Uterus (tissue), 4 donors: ENCODE data around the gene KCNAB1. TPM values are rescaled to one million over a fixed set of nuclear protein-coding genes. Genes with fewer than 3 reads are reported as not detected.

Experiments used
- DNase-seq, 2 donors: peaks; one replicate each; pipeline ENCODE4 v3.0.0-alpha.2; 2019 to 2020
- H3K27ac ChIP-seq, 2 donors: fragments of 200-600 bp; sonication (generic); 1 replicate in 1 of 2; 2 replicates in 1 of 2; pipeline ENCODE4 v1.5.1; 2016 to 2018
- H3K27me3 ChIP-seq, 2 donors: fragments of 200-600 bp; sonication (generic); one replicate each; pipeline ENCODE4 v1.5.1; 2018 to 2019; ENCODE audit warnings: control low read depth in 1 of 2
- H3K36me3 ChIP-seq, 2 donors: fragments of 200-600 bp; sonication (generic); one replicate each; pipeline ENCODE4 v1.5.1; 2019; ENCODE audit warnings: control low read depth in 1 of 2
- H3K4me1 ChIP-seq, 2 donors: fragments of 200-600 bp; sonication (generic); one replicate each; pipeline ENCODE4 v1.5.1; 2018 to 2019; ENCODE audit warnings: control low read depth in 1 of 2
- H3K4me3 ChIP-seq, 2 donors: fragments of 200-600 bp; sonication (generic); 1 replicate in 1 of 2; 2 replicates in 1 of 2; pipeline ENCODE4 v1.5.1; 2018 to 2019; ENCODE audit warnings: mild to moderate bottlenecking in 1 of 2
- H3K9me3 ChIP-seq, 2 donors: fragments of 200-600 bp; sonication (generic); one replicate each; pipeline ENCODE4 v1.5.1; 2019; ENCODE audit warnings: control low read depth in 1 of 2
- CTCF ChIP-seq, 4 experiments: fragments of 200-600 bp in 2 of 4; fragments of 450-650 bp in 2 of 4; sonication (generic) in 2 of 4; IDR thresholded peaks; one replicate each; pipeline ENCODE4 v1.5.1; 2016 to 2019; ENCODE audit warnings: antibody characterized with exemption in 4 of 4, mild to moderate bottlenecking in 2 of 4, moderate library complexity in 1 of 4
- POLR2A ChIP-seq, 2 donors: fragments of 450-650 bp; IDR thresholded peaks; one replicate each; pipeline ENCODE4 v1.6.1; 2016; ENCODE audit warnings: antibody characterized with exemption in 2 of 2, mild to moderate bottlenecking in 1 of 2, moderate library complexity in 1 of 2
- intact Hi-C: fragments of 100-400 bp; cut with DNase I; formaldehyde crosslinking; loops from one replicate; pipeline ENCODE4 v1.15.1; 2023; ENCODE audit warnings: low total_unique reads
- total RNA-seq, 4 donors: library from RNA; depleted of rRNA in 3 of 4; stranded (reverse); fragments of >200 nt in 3 of 4; gene quantifications; one replicate each; pipeline versions ENCODE4 v1.1.0 to v1.2.4, GENCODE V29; 2014 to 2023
- donor health status: DM: yes; HTN: yes; CAD: no.

Gene KCNAB1
- total RNA-seq, 4 donors from 2014 or later, result 1.3 to 12.8 (median 6.8) TPM

DNA sequence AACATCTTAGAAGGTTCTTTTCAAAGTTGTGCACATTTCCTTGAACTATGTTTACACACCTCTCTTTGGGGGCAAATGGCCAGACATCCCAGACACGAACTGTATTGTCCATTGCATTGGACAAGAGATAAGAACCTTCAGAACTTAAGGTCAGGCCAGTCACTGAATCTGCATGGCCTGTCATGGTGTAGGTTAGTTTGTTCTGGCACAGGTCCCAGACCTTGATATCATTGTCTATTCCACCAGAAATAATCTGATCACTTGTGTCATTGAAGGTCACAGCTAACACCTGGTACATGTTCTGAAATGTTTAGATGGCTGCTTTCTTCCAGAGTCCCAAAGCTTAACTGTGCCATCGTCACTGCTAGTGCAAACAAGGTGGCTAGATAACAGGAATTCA lies 55.7 kb downstream of the KCNAB1 start:
- Histone ChIP-seq H3K27ac (no peak overlapping the region), H3K4me1 (no peaks in the 10 kb centered on the region), H3K36me3 (no peaks in the 10 kb centered on the region), H3K9me3 (no peaks in the 10 kb centered on the region), H3K4me3 (no peak overlapping the region), H3K27me3 (no peaks in the 10 kb centered on the region)
- TF ChIP-seq CTCF (IDR thresholded peaks at IDR 0.05), result no peak
- no peak for TF ChIP-seq POLR2A (IDR thresholded peaks at IDR 0.05)
- intact Hi-C loops, result no loop called here
- DNase-seq, result no peak

DNA sequence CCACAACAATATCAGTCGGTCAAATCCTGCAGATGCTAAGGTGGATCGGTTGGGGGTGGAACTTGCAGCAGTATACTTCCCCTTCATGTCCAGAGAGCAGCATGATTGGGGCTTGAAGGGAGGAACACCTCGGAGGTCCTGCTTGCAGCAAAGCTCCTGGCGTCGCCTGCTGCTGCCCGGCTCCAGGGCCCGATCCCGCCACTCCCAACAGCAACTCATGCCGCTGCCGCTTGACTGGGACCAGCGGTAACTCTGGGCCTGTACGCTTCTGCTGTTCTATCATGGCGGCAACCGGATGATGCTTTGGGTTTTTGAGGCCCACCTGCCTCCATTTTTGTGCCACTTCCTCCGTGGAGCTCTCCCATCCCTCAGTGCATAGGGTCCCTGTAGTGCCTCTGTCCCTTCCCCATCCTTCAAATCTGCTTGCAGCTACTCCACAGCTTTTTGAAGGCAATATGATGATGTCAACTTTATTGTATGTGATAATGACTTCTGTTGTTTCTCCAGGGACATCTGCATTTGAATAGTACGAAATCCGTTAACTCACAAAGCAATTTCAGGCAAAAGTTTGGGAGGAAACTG lies 56.3 kb downstream of the KCNAB1 start:
- Histone ChIP-seq H3K27me3 (no peaks in the 10 kb centered on the region), H3K4me3 (no peak overlapping the region), H3K4me1 (no peaks in the 10 kb centered on the region), H3K36me3 (no peaks in the 10 kb centered on the region), H3K27ac (no peak overlapping the region), H3K9me3 (no peaks in the 10 kb centered on the region)
- TF ChIP-seq POLR2A (IDR thresholded peaks at IDR 0.05) (no peak), CTCF (IDR thresholded peaks at IDR 0.05) (no peak)
- intact Hi-C loops, result no loop called here
- DNase-seq, result no peak

- no peaks in the 10 kb centered on the region for H3K27me3 ChIP-seq
- H3K27ac ChIP-seq, result no peak overlapping the region
- no peak for TF ChIP-seq POLR2A (IDR thresholded peaks at IDR 0.05)
- no peak for TF ChIP-seq CTCF (IDR thresholded peaks at IDR 0.05)
- no peak overlapping the region for H3K4me3 ChIP-seq
- H3K9me3 ChIP-seq, result no peaks in the 10 kb centered on the region
- H3K4me1 ChIP-seq, result no peaks in the 10 kb centered on the region
- no peak for DNase-seq
- intact Hi-C loops, result no loop called here
- H3K36me3 ChIP-seq, result no peaks in the 10 kb centered on the region
Observed at GRCh38 chr3:156180077-156180476, 59.7 kb downstream of the KCNAB1 start.

DNA sequence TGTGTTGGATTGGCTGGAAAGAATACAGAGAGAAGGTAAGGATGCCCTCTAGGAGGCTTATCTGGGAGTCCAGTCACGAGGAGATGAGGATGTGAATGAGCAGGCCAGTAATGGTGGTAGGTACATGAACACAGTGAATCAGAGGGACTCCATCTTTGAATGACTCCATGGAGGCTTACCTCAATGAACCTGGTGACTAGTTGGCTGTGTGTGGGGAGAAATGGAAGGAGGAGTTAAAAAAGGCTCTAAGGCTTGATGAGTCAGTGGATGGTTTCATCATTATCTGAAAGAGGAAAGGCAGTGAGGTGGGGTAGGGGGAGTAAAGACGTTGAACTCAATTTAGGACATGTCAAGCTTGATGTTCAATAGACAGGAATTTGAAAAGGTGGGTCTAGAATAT lies 61.1 kb downstream of the KCNAB1 start:
- intact Hi-C loops, result no loop called here
- no peak overlapping the region for H3K4me3 ChIP-seq
- H3K27me3 ChIP-seq, result no peaks in the 10 kb centered on the region
- H3K4me1 ChIP-seq, result no peaks in the 10 kb centered on the region
- H3K9me3 ChIP-seq, result no peaks in the 10 kb centered on the region
- TF ChIP-seq CTCF (IDR thresholded peaks at IDR 0.05), result no peak
- no peak for TF ChIP-seq POLR2A (IDR thresholded peaks at IDR 0.05)
- no peak for DNase-seq
- H3K27ac ChIP-seq, result no peak overlapping the region
- H3K36me3 ChIP-seq, result no peaks in the 10 kb centered on the region

DNA sequence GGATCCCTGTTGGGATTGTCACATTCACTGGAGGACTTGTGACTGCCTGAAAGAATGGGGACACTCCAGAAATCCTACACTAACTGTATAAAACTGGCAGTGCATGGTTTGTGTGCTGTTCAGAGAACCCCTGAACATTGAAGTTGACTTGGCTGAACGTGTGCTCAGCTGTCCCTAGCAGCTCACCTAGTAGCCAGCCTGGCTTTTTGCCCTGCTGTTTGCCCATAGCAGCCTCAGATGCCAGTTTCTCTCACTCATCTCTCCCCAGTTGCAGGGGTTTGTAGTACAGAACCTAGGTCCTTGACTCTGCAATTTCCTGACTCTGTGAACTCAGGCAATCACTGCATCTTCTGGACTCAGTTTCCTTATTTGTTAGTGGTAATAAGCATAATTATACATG lies 63.0 kb downstream of the KCNAB1 start:
- Histone ChIP-seq H3K4me3 (no peak overlapping the region), H3K36me3 (no peaks in the 10 kb centered on the region)
- intact Hi-C loops, result no loop called here

GRCh38 chr3:156184156-156184555 lies 63.8 kb downstream of the KCNAB1 start:
- Histone ChIP-seq H3K36me3 (no peaks in the 10 kb centered on the region), H3K4me1 (no peaks in the 10 kb centered on the region), H3K27me3 (no peaks in the 10 kb centered on the region), H3K9me3 (no peaks in the 10 kb centered on the region), H3K27ac (no peak overlapping the region), H3K4me3 (no peak overlapping the region)
- TF ChIP-seq CTCF (IDR thresholded peaks at IDR 0.05) (no peak), POLR2A (IDR thresholded peaks at IDR 0.05) (no peak)
- DNase-seq, result no peak
- intact Hi-C loops, result no loop called here

More for the DNA sequence above, 63.0 kb downstream of the KCNAB1 start:
- no peak for DNase-seq
- Histone ChIP-seq H3K4me1 (no peaks in the 10 kb centered on the region), H3K27me3 (no peaks in the 10 kb centered on the region), H3K27ac (no peak overlapping the region), H3K9me3 (no peaks in the 10 kb centered on the region)
- no peak for TF ChIP-seq POLR2A (IDR thresholded peaks at IDR 0.05)
